ENCODE results near the gene SELENOO. TPM values are rescaled to one million over a fixed set of nuclear protein-coding genes. Genes with fewer than 3 reads are reported as not detected.

Gene SELENOO
- total RNA-seq, 4 donors from 2014 or later: 20.7 to 50.6 (median 31.0) TPM

GRCh38 chr22:50205781-50206569, 5.2 kb downstream of the SELENOO start:
- H3K27ac ChIP-seq: no peak overlapping the region
- H3K9me3 ChIP-seq: no peaks in the 10 kb centered on the region
- DNase-seq: no peak
- no peaks in the 10 kb centered on the region for H3K27me3 ChIP-seq
- H3K4me1 ChIP-seq: peaks cover 11 to 12% of the 10 kb centered on the region in 2 donors
- intact Hi-C loops (cut with DNase I): no loop called here
- TF ChIP-seq POLR2A (IDR thresholded peaks at IDR 0.05) (no peak), CTCF (IDR thresholded peaks at IDR 0.05) (no peak)
- H3K4me3 ChIP-seq (replicated peaks in 1 of 3): no peak overlapping the region
- H3K36me3 ChIP-seq: peaks cover 16 to 17% of the 10 kb centered on the region in 2 donors
- 90 to 92% methylated on average over 26 to 35 of the region's 45 CpGs for WGBS, 2 donors

GRCh38 chr22:50206599-50206998, 5.8 kb downstream of the SELENOO start:
- no peak overlapping the region for H3K27ac ChIP-seq
- intact Hi-C loops (cut with DNase I): no loop called here

GRCh38 chr22:50207383-50208140, 6.8 kb downstream of the SELENOO start:
- Histone ChIP-seq H3K4me1 (peaks cover 2% of the 10 kb centered on the region in 2 donors), H3K27me3 (no peaks in the 10 kb centered on the region), H3K9me3 (no peaks in the 10 kb centered on the region), H3K36me3 (peaks cover 25 to 29% of the 10 kb centered on the region in 2 donors), H3K27ac (no peak overlapping the region), H3K4me3 (replicated peaks in 1 of 3) (no peak overlapping the region)
- intact Hi-C loops (cut with DNase I): no loop called here
- TF ChIP-seq POLR2A (IDR thresholded peaks at IDR 0.05) (no peak), CTCF (IDR thresholded peaks at IDR 0.05) (no peak)
- WGBS, 2 donors: 79% methylated on average over 15 of the region's 23 CpGs
- DNase-seq: no peak

More at GRCh38 chr22:50206599-50206998, 5.8 kb downstream of the SELENOO start:
- Histone ChIP-seq H3K4me1 (peaks cover 11% of the 10 kb centered on the region in 2 donors), H3K27me3 (no peaks in the 10 kb centered on the region), H3K36me3 (peaks cover 16 to 21% of the 10 kb centered on the region in 2 donors), H3K4me3 (replicated peaks in 1 of 3) (no peak overlapping the region), H3K9me3 (no peaks in the 10 kb centered on the region)
- TF ChIP-seq POLR2A (IDR thresholded peaks at IDR 0.05) (no peak), CTCF (IDR thresholded peaks at IDR 0.05) (peak in 4 of 6 experiments; percentile 21 to 41 (median 32))
- WGBS, 2 donors: 33 to 40% methylated on average over 2 to 5 of the region's 10 CpGs
- peak; percentile 78 to 87 for DNase-seq

GRCh38 chr22:50208430-50208938, 7.7 kb downstream of the SELENOO start:
- intact Hi-C loops (cut with DNase I): no loop called here
- TF ChIP-seq CTCF (IDR thresholded peaks at IDR 0.05) (no peak), POLR2A (IDR thresholded peaks at IDR 0.05) (no peak)
- Histone ChIP-seq H3K9me3 (no peaks in the 10 kb centered on the region), H3K4me1 (no peaks in the 10 kb centered on the region), H3K36me3 (peaks cover 24 to 30% of the 10 kb centered on the region in 2 donors), H3K27ac (no peak overlapping the region), H3K4me3 (replicated peaks in 1 of 3) (no peak overlapping the region), H3K27me3 (no peaks in the 10 kb centered on the region)
- no peak for DNase-seq
- WGBS, 2 donors: 89 to 90% methylated on average over 19 to 22 of the region's 22 CpGs

Data from thyroid gland (tissue), 4 donors.